H4 (cell line): ENCODE data around the gene CANT1. TPM values are rescaled to one million over a fixed set of nuclear protein-coding genes. Genes with fewer than 3 reads are reported as not detected.
"Not testable (repeated sequence)": the region's sequence is repeated elsewhere in the genome, so short reads cannot be mapped to it uniquely, and the experiment has no call there.

ENCODE experiments used
- DNase-seq: peaks from one replicate; pipeline ENCODE4 v3.0.0-alpha.2; 2015; ENCODE audit warnings: low spot score
- total RNA-seq: library from RNA; depleted of rRNA; stranded (reverse); fragments of >200 nt; shearing (Covaris generic); gene quantifications from 2 replicates; pipeline ENCODE4 v1.2.3, GENCODE V29; 2014

Gene CANT1
- total RNA-seq, 1 experiment from 2014 or later: 56.9 TPM

- DNase-seq: no peak
Observed at GRCh38 chr17:78977681-78977943, 32.0 kb downstream of the CANT1 start.

- DNase-seq: no peak
Observed at GRCh38 chr17:78976907-78977680, 32.5 kb downstream of the CANT1 start.

- no peak for DNase-seq
Observed at GRCh38 chr17:78974635-78975591, 34.7 kb downstream of the CANT1 start.

GRCh38 chr17:78973792-78974520 lies 35.6 kb downstream of the CANT1 start:
- DNase-seq: no peak

- DNase-seq: no peak
Observed at GRCh38 chr17:78973196-78973595, 36.4 kb downstream of the CANT1 start.

- no peak for DNase-seq
Observed at GRCh38 chr17:78972507-78973105, 37.0 kb downstream of the CANT1 start.

- DNase-seq: no peak
Observed at GRCh38 chr17:78971756-78972506, 37.6 kb downstream of the CANT1 start.

GRCh38 chr17:78970834-78971755 lies 38.5 kb downstream of the CANT1 start:
- DNase-seq: peak; percentile 75

- no peak for DNase-seq
Observed at GRCh38 chr17:78969865-78970264, 39.7 kb downstream of the CANT1 start.

- DNase-seq: no peak
Observed at GRCh38 chr17:78967782-78968362, 41.7 kb downstream of the CANT1 start.

- no peak for DNase-seq
Observed at GRCh38 chr17:78966910-78967600, 42.5 kb downstream of the CANT1 start.

GRCh38 chr17:78966123-78966813 lies 43.3 kb downstream of the CANT1 start:
- DNase-seq: no peak

- DNase-seq: no peak
Observed at GRCh38 chr17:78965491-78965924, 44.1 kb downstream of the CANT1 start.

- no peak for DNase-seq
Observed at GRCh38 chr17:78963378-78963777, 46.2 kb downstream of the CANT1 start.

GRCh38 chr17:78962984-78963348 lies 46.6 kb downstream of the CANT1 start:
- DNase-seq: not testable (repeated sequence)

- no peak for DNase-seq
Observed at GRCh38 chr17:78962345-78962983, 47.1 kb downstream of the CANT1 start.

- DNase-seq: no peak
Observed at GRCh38 chr17:78961571-78961970, 48.0 kb downstream of the CANT1 start.

- no peak for DNase-seq
Observed at GRCh38 chr17:78960928-78961327, 48.6 kb downstream of the CANT1 start.
